GM23248 (cell line): ENCODE results near the gene CCDC69.

Source experiments
- EZH2 ChIP-seq: fragments of 200-600 bp; sonication (generic); IDR thresholded peaks from 2 replicates; pipeline ENCODE4 v1.6.1; 2018; ENCODE audit warnings: antibody characterized with exemption, mild to moderate bottlenecking; ENCODE audit not compliant: insufficient read depth, poor library complexity, severe bottlenecking
- EZH2phosphoT487 ChIP-seq: fragments of 200-600 bp; sonication (generic); IDR thresholded peaks from 2 replicates; pipeline ENCODE4 v1.6.1; 2018; ENCODE audit warnings: antibody characterized with exemption, moderate library complexity, mild to moderate bottlenecking, low read depth; ENCODE audit not compliant: insufficient read depth

- TF ChIP-seq EZH2 (no peak), EZH2phosphoT487 (no peak)
Measured at GRCh38 chr5:151153766-151154272, 70.1 kb downstream of the CCDC69 start.
